NCI-H128 (cell line): ENCODE results near the gene CHN1.

Source experiments
- DNase-seq: peaks from one replicate; lab custom pipeline; 2025; ENCODE audit not compliant: unreplicated experiment; lab: John Stamatoyannopoulos, UW

Gene CHN1

DNA sequence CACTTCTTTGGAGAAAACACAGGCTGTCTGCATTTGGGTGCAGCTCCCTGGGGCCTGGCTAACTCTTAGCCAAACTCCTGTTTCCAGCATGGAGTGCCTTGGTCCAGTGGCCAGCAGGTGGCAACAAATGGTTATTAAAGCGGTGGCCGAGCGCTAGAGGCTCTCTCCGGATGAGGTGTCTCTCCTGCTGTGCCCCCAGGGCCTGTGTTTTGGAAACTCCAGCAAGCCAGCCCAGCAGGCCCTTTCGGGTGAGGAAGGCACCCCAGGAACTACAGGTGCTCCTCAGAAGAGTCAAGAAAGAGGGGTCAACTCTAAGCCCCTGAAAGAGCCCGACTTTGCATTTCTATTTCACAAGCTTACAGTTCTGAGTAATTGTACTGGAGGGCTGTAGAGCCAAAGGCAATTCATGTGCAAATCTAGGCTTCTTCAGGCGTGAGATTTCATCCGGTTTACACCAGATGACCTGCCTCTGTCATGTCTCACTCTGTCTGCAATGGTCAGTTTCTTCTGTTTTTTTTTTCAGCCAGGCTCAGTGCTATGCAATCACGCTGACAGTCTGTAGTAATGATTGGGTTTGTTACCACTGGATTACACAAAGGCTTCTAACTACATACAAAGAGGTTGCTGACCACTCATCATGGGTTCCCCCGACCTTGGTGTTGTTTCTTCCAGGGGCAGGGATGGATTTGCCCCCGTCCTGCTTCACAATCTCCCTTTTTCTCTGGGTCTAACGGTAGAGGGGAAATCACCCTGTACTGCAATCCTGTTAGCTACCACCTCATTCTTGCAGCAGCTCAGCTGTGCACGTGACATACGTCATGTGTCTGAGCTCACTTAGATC, 233.3 kb downstream of the CHN1 start:
- DNase-seq, result no peak

DNA sequence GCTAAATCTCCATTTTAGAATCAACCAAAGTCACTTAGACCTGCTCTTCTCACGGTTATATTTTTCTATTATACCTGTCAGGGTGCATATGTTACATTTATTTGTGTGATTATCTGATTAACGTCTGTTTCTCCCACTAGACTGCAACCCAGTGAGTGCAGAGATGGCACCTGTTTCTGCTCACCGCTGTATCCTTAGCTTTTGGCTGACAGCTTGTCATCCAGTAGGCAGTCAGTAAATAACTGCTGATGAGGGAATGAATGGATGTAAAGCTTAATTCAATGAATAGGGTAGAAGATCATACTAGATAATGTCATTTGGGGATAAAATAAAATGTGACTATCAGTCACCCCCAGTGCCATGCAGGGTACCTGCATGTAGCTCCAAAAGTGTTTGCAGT, 234.0 kb downstream of the CHN1 start:
- no peak for DNase-seq

DNA sequence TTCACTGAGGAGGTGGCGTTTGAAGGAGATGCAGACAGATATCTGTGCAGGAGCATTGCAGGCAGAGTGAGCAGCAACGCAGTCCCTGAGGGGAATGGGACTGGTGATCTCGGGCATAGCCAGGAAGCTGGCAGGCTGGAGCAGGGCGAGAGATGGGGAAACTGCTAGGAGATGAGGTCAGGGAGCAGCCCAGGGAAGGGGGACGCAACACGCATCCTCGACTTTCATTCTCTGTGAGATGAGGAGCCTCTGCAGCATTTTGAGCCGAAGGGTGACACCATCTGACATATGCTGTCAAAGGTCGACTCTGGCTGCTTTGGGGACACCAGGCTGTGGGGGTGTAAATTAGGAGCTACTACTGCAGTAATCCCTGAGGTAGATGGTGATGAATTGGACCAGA, 236.6 kb downstream of the CHN1 start:
- DNase-seq, result no peak

DNA sequence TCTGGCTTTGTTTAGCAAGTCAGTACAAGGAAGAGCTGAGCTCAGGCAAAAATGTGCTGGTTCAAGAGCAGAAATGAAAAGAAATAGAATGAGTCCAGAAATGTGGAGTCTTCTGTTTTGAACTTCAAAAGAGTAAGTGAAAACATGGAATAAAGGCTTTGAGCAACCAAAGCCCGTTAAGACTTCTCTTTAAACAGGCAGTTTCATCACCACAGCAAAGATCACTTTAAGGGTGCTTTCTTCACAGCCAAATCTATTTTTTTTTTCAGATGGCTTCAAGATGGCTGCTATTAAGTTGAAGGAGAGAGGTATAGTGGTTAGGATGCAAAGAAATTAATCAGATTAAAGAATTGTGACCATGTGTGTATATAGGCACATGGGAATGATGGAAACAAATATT, 238.9 kb downstream of the CHN1 start:
- DNase-seq, result no peak

DNA sequence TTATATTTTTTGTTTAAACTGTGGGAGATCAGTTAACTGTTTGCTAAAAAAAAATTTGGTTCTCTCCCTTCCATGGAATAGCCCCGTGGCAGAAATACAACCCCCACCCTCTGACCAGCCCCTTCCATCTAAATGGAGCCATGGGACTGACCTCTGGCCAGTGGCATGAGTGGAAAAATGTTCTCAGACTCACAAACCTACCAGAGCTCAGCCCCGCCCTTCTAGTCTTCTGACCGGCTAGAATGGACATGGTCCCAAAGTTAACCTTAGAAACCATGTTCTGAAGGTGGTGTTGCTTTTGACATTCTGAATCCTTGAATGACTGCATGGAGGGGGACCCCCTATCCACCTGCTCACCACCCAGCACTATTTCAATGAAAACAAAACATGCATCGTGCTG, 239.6 kb downstream of the CHN1 start:
- DNase-seq, result no peak

DNA sequence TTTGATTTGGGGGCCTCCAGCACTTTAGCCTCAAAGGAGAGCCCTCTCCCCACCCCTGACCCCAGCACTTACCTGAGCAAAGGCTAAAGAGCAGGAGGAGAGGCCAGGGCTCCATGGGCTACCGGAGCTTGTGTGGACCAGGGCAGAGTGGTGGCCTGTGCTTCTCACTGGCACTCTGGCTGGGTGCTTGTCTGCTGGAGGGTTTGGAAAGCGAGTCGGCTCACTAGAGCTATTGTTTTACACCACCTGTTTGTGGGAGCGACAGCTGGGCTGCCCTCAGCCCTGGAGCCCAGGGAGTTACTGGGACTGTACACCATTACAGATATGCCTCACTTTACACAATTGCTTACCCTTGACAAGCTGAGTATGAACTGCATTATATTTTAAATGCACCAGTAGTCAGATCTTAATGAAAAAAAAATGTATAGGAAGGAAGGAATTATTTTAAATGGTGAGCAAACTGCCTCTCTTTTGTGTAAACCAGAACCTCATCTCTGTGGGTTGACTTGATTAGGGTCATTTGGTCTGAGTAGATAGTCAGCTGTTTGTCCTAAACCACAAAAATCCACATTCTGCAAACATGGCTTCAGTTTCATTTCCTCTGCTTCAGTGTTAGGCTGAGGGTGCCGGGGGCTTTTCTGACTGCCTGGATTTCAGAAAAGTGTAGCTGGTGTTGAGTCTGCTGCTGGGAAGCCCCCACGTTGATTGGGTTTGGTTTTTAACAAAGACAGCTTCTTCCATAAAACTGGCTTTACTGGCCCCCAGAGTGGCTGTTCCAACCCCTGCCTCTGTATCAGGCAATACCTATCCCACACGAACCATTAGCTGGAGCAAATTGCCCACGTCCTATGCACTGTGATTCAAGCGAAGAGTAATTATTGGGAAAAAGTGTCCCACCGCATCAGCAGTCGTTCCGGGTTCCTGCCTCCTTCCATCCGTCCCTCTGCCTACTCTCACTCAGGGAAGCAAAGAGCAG, 240.6 kb downstream of the CHN1 start, which contains the start of gene CHRNA1:
Gene CHRNA1, minus strand, starts transcription at position 193 of the 976 bp plus-strand sequence. Its CDS starts 78 bp downstream, at position 115.
- DNase-seq, result peak; percentile 34

DNA sequence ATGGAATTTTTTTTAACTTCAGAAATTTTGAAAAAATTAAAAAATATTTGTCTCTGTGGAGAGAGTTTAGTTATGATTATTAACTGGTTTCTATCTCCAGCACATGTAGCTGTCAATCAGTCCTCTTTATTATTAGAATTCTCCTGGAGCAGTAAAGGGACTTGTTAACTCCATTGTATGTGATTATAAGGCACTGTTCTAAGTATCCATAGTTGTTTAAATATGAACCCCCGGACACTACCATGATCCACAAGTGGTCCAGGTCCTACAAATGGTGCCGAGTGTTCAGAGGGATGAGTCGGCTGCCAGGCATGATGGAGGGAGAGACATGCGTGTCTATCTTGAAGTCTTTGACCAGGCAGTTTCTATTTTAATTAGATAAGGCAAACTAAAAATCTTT, 241.4 kb downstream of the CHN1 start:
- DNase-seq, result no peak

DNA sequence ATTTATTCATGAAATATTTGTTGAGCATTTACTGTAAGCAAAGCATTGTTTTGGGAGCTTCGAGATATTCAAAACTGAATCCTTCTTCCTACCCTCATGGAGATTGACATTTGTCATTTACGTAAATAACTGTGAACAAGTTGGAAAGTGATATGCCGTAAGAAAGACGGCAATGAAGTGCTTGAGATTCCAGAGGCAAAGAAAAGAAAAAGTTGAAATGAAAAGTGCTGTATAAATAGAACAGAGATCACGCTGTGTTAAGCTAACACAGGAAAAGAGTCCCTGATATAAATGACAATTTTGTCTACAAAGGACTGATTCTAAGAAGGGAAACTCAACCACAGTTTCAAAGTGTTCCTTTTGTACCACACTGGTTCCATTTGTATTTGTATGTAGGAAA, 242.7 kb downstream of the CHN1 start:
- DNase-seq, result no peak

DNA sequence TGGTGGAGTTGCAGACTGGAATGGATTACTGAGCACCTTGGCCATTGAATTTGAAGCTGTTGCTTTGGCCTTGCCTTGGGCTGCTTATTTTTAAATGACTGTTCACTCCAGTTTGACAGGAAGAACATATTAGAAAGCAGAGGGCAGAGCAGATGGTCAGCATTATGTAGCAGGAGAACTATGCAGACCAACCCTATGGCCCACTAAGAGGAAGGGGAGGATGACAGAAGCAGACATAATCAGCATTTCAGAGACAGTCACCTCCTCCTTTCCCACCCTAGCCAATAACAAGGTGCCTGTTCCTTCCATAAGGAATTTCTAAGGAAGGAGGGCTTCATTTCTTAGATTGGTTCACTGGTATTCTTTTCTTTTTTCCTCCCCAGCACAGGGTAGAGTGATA, 243.3 kb downstream of the CHN1 start:
- no peak for DNase-seq

DNA sequence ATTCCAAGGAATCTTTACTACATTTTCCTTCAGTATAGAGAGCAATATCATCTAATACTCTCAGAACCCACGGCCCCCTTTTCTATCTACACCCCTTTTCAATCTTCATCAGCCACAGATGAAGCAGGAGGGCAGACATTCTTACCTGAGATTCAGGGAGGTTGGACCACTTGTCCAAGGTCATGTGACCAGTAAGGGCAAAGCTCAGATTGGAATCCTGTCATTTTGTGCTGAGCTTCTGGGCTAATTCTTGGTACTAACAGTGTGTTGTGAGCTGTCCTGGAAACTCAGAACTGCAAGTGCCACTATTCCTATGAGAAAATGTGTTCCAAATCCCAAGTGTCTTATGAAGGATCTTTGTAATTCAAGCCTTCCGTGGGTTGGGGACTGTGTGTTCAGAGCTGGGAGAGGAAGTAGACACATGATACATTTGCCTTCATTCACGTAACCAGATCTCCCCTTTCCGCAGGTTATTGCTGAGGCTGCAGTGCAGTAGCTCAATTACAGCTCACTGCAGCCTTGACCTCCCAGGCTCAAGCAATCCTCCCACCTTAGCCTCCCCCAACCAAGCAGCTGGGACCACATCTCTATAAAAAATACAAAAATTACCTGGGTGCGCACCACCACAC, 244.2 kb downstream of the CHN1 start:
- DNase-seq, result no peak

DNA sequence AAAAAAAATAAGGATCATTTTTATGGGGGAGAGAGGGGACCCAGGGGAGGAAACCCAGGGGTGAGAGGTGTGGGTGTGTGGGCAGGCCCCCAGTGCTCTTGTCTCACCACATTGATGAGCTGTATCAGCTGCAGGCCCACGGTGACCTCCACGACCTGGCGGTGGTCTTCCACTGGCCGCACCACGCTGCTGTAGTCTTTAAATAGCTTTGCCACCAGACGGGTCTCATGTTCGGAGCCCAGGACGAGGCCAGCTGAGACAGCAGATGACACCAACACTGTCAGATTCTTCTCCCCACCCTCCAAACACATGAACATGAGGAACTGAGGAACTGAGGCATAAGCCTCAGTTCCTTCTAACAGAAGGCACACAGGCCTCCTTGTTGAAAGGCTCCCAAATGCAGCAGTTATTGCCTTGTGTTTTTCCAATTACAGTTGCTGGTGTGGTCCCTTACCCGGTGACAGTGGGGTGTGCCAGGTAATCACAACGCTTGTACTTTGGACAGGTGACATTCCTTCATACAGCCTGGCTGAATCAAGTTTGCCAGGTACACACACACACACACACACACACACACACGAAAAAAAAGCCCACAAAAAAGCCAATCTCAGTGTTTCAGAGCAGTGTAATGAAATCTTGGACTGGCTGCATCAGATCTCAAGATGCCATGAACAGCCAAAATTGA, 245.7 kb downstream of the CHN1 start:
- no peak for DNase-seq

DNA sequence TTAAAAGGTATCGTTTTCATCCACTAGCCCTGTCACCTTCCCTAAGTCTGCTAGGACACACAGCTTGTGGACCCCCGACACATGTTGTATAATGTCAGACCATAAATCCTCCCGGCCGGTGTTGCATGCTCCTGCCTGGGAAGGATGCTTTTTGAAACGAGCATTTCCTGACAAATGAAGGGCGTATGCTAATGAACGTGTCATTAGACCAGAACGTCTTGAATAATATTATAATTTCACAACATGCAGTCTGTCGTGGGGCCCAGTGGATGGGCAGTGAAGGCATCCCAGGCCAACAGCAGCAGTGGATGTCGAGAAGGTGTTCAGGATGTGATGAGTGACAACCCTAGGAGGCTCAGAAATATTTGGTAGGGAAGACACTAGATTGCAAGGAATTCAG, 248.4 kb downstream of the CHN1 start:
- no peak for DNase-seq

DNA sequence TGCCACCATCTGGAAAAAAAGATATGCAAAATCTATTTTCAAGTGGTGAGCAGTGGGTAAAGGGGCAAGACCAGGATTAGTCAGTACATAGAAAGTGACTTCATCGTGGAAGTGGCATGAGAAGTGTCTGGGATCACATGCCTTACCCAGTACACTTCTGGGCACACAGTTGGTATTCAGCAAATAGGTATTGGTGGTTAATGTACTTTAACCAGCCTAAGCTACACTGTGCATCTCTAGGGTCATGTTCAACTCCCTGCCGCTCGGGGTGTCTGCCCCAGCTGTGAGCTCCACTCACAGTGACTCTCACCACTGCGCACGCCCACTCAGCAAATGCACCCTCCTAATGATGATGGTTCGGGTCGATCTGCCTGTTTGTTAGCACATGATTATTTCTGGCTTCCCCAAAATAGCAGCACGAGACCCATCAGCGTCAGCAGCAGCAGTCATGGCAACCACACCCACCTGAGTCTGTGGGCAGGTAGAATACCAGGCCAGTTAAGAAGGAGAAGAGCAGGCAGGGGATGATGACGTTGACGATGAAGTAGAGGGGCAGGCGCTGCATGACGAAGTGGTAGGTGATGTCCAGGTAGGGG, 252.0 kb downstream of the CHN1 start:
- DNase-seq, result no peak

DNA sequence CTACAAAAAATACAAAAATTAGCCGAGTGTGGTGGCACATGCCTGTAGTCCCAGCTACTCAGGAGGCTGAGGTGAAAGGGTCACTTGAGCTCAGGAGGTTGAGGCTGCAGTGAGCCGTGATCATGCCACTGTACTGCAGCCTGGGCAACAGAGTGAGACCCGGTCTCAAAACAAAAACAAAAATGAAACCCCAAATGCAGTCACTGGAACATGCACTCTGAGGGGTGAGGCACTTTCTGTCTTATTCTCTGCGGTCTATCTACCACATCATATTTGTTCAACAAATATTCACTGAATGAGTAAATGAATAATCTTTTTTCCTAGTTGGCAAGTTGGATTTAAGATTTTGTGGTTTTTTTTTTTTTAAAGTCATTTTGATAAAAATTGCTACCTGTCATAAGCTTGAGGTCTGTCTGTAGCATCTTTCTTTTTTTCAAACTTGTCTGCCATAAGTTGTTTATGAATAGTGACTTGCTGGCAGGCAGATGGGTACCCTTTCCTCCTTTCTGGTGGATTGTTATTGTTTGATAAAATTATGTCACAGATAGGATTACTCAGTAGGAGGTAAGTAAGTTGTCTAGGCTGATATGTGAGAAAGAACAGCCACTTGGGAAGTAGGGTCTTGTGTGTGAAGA, 252.7 kb downstream of the CHN1 start:
- DNase-seq, result no peak

DNA sequence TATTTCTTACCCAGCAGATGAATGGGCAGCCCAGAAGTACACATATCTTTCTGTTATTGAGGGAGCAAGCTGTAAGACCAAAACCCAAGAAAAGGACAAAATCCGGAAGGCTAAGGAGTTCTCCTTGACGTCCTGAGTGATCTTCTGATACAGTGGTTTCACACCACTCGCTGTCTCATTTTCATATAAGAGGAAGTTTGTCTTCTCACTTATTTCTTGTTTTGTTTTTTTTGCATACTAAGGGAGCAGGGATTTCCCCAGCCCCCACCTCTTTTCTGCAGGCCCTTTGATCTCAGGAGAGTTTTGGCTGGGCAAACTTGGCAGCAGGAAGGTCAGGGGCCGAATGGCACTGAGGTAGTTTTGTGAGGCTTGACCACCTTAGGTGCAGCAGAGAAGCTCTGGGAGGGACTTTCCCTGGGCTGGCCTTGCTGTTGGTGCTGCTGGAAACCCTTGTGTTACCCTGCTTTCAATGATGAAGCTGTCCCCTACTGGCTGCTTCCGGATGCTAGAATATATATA, 254.2 kb downstream of the CHN1 start:
- no peak for DNase-seq

DNA sequence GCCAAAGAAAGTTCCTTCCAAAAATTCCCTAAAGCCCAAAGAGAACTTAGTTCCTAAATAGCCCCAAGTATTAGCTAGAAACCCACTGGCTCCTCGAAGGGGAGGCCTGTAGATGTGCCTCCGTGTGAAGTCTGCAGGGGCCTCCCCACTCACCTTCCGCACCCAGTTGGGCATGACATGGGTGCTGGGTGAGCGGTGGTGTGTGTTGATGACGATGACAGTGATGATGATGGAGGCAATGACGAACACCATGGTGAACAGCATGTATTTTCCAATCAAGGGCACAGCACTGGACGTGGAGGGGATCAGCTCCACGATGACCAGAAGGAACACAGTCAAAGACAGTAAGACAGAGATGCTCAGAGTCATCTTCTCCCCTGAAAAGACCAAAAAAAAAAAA, 255.4 kb downstream of the CHN1 start:
- no peak for DNase-seq

DNA sequence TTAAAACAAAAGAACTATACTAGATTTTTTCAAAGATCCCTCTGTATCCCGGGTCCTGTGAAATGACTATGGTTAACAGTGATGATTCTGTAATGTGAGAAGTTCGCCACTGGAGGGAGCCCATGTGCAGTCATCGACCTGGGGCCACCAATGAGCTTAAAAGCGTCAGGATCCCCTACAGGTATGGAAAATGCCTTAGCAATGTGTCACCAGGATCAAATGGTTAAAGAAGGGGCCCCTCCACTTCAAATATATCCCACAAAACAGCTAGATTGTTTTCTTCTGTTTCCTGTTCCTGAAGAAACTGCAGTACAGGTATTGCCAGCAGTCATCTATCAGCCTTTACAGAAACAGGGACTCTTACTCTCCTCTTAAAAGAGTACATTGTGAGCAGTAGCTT, 256.2 kb downstream of the CHN1 start:
- DNase-seq, result no peak
